ENCODE data around the gene ACCS. TPM values are rescaled to one million over a fixed set of nuclear protein-coding genes. Genes with fewer than 3 reads are reported as not detected.

The ACCS gene
- total and polyA plus RNA-seq, 9 of the 15 experiments (the other 6 are each of a cell fraction or from before 2014, with no cell fraction given), result 4.2 to 25.9 (median 16.3) TPM

DNA sequence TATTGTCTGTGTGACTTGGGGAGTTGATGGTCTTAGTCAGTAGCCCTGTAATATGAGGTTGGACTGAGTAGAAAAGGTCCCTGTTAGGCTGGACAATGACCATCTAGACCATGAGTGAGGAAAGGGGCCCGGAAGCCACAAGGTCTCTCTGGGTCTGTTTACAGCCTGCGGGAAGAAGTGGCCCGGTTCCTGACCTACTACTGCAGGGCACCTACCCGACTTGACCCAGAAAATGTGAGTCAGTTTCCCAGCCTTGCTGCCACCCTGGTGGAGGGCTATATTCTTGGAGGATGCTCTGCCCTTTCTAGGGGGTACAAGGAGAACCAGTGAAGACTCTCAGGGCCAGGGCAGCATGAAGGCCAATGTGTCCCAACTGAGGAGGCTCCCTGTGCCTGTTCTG lies 14.9 kb upstream of the ACCS start (continued):
- TF ChIP-seq EP400 (IDR thresholded peaks at IDR 0.05), result no peak
- no peak for TF ChIP-seq NFXL1 (CRISPR knock-in tag; IDR thresholded peaks at IDR 0.05)
- TF ChIP-seq, protein P1, sequence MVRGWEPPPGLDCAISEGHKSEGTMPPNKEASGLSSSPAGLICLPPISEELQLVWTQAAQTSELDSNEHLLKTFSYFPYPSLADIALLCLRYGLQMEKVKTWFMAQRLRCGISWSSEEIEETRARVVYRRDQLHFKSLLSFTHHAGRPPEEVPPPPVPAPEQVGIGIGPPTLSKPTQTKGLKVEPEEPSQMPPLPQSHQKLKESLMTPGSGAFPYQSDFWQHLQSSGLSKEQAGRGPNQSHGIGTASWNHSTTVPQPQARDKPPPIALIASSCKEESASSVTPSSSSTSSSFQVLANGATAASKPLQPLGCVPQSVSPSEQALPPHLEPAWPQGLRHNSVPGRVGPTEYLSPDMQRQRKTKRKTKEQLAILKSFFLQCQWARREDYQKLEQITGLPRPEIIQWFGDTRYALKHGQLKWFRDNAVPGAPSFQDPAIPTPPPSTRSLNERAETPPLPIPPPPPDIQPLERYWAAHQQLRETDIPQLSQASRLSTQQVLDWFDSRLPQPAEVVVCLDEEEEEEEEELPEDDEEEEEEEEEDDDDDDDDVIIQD (CRISPR knock-in tag; IDR thresholded peaks at IDR 0.05), result no peak
- no peak for TF ChIP-seq PYGO2 (tag; IDR thresholded peaks at IDR 0.05)
- TF ChIP-seq, protein P2, sequence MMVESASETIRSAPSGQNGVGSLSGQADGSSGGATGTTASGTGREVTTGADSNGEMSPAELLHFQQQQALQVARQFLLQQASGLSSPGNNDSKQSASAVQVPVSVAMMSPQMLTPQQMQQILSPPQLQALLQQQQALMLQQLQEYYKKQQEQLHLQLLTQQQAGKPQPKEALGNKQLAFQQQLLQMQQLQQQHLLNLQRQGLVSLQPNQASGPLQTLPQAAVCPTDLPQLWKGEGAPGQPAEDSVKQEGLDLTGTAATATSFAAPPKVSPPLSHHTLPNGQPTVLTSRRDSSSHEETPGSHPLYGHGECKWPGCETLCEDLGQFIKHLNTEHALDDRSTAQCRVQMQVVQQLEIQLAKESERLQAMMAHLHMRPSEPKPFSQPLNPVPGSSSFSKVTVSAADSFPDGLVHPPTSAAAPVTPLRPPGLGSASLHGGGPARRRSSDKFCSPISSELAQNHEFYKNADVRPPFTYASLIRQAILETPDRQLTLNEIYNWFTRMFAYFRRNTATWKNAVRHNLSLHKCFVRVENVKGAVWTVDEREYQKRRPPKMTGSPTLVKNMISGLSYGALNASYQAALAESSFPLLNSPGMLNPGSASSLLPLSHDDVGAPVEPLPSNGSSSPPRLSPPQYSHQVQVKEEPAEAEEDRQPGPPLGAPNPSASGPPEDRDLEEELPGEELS (CRISPR knock-in tag; IDR thresholded peaks at IDR 0.05; ENCODE audit: borderline replicate concordance), result no peak
- no peak for TF ChIP-seq NELFE (IDR thresholded peaks at IDR 0.05; ENCODE audit: insufficient read depth, insufficient read length)
- TF ChIP-seq, protein P3, sequence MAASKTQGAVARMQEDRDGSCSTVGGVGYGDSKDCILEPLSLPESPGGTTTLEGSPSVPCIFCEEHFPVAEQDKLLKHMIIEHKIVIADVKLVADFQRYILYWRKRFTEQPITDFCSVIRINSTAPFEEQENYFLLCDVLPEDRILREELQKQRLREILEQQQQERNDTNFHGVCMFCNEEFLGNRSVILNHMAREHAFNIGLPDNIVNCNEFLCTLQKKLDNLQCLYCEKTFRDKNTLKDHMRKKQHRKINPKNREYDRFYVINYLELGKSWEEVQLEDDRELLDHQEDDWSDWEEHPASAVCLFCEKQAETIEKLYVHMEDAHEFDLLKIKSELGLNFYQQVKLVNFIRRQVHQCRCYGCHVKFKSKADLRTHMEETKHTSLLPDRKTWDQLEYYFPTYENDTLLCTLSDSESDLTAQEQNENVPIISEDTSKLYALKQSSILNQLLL (CRISPR knock-in tag; IDR thresholded peaks at IDR 0.05; ENCODE audit: borderline replicate concordance), result no peak
- TF ChIP-seq, protein P4, sequence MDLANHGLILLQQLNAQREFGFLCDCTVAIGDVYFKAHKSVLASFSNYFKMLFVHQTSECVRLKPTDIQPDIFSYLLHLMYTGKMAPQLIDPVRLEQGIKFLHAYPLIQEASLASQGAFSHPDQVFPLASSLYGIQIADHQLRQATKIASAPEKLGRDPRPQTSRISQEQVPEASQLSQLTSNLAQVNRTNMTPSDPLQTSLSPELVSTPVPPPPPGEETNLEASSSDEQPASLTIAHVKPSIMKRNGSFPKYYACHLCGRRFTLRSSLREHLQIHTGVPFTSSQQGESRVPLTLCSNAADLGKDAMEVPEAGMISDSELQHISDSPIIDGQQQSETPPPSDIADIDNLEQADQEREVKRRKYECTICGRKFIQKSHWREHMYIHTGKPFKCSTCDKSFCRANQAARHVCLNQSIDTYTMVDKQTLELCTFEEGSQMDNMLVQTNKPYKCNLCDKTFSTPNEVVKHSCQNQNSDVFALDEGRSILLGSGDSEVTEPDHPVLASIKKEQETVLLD (IDR thresholded peaks at IDR 0.05), result no peak
